Skeletal muscle satellite cell (primary cell): ENCODE measurements around the gene KLHL21.

Experiments
- H3K27me3 ChIP-seq: 2 replicates; pipeline ENCODE4 v1.7.0; 2013; ENCODE audit warnings: low read length; ENCODE audit not compliant: control insufficient read depth, insufficient read depth
- H3K36me3 ChIP-seq: 2 replicates; pipeline ENCODE4 v1.7.0; 2013; ENCODE audit warnings: mild to moderate bottlenecking, control low read depth, low read length; ENCODE audit not compliant: insufficient read depth
- H3K4me1 ChIP-seq: 2 replicates; pipeline ENCODE4 v1.7.0; 2013; ENCODE audit warnings: low read length; ENCODE audit not compliant: control insufficient read depth, insufficient read depth
- H3K4me2 ChIP-seq: 2 replicates; pipeline ENCODE4 v1.7.0; 2013; ENCODE audit warnings: mild to moderate bottlenecking, low read length
- H3K4me3 ChIP-seq: 2 replicates; pipeline ENCODE4 v1.7.0; 2013; ENCODE audit warnings: low read length
- H3K9ac ChIP-seq: 2 replicates; pipeline ENCODE4 v1.7.0; 2013; ENCODE audit warnings: mild to moderate bottlenecking, low read depth, low read length, moderate library complexity
- H3K9me3 ChIP-seq: replicated peaks from 2 replicates; pipeline ENCODE4 v1.7.0; 2013; ENCODE audit warnings: mild to moderate bottlenecking, control low read depth, low read length

Gene KLHL21

DNA sequence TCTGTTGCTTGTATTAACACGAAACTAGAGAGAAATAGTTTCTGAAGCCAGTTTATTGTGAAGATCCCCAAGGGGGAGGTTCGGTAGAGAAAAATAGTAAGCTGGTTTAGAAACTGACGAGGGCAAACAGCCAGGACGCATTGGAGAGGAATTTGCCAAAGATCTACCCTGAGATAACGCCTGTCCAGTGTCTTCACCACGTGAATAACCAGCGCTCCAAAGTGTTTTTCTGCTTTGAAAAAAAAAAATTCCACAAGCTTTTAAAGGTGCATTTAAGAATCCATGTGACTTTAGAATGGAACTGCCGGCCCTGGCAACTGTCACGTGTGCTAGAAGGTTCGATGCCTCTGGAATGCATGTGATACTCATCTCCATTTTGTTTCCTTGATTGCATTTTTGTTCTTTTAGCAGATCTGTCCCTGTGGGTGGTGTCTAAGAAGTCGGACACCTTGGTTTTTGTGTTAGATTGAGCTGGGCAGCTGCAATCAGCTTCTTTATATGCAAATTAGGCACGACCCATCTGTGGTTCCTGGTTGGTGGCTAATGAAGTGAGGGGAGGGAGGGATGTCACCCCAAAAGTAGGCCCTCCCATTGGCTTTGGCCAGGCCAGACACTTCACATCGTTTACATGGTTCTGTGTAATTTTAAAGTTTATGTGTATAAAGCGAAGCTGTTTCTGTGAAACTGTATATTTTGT is 20.7 kb upstream of the KLHL21 start:
- Histone ChIP-seq H3K9ac (no peak overlapping the region), H3K4me1 (peaks cover 18% of the 10 kb centered on the region), H3K36me3 (peaks cover 54% of the 10 kb centered on the region), H3K4me3 (no peak overlapping the region), H3K27me3 (no peaks in the 10 kb centered on the region), H3K9me3 (no peaks in the 10 kb centered on the region), H3K4me2 (no peak overlapping the region)

GRCh38 chr1:6622396-6623152 is 19.9 kb upstream of the KLHL21 start:
- H3K9me3 ChIP-seq, result no peaks in the 10 kb centered on the region
- H3K4me1 ChIP-seq, result peaks cover 11% of the 10 kb centered on the region
- peaks cover 52% of the 10 kb centered on the region for H3K36me3 ChIP-seq
- no peaks in the 10 kb centered on the region for H3K27me3 ChIP-seq
- H3K9ac ChIP-seq, result no peak overlapping the region
- no peak overlapping the region for H3K4me3 ChIP-seq
- H3K4me2 ChIP-seq, result no peak overlapping the region

GRCh38 chr1:6621429-6622391 is 19.0 kb upstream of the KLHL21 start:
- peaks cover 10% of the 10 kb centered on the region for H3K4me1 ChIP-seq
- peaks cover 49% of the 10 kb centered on the region for H3K36me3 ChIP-seq
- no peak overlapping the region for H3K4me2 ChIP-seq
- H3K9me3 ChIP-seq, result no peaks in the 10 kb centered on the region
- no peak overlapping the region for H3K9ac ChIP-seq
- no peaks in the 10 kb centered on the region for H3K27me3 ChIP-seq
- H3K4me3 ChIP-seq, result no peak overlapping the region

GRCh38 chr1:6619045-6619444 is 16.4 kb upstream of the KLHL21 start:
- H3K4me2 ChIP-seq, result no peak overlapping the region
- H3K9me3 ChIP-seq, result no peaks in the 10 kb centered on the region
- H3K9ac ChIP-seq, result no peak overlapping the region
- H3K27me3 ChIP-seq, result no peaks in the 10 kb centered on the region
- H3K36me3 ChIP-seq, result peaks cover 50% of the 10 kb centered on the region
- no peaks in the 10 kb centered on the region for H3K4me1 ChIP-seq
- no peak overlapping the region for H3K4me3 ChIP-seq

- Histone ChIP-seq H3K36me3 (peaks cover 15% of the 10 kb centered on the region), H3K9me3 (no peaks in the 10 kb centered on the region), H3K27me3 (no peaks in the 10 kb centered on the region), H3K4me1 (no peaks in the 10 kb centered on the region), H3K4me2 (peak overlapping the region; percentile 92), H3K4me3 (peak overlapping the region; percentile 95), H3K9ac (peak overlapping the region; percentile 84)
Measured at GRCh38 chr1:6614929-6615785, 12.5 kb upstream of the KLHL21 start.

- Histone ChIP-seq H3K9ac (peak overlapping the region; percentile 86), H3K27me3 (no peaks in the 10 kb centered on the region), H3K36me3 (peaks cover 7% of the 10 kb centered on the region), H3K4me2 (peak overlapping the region; percentile 76), H3K9me3 (no peaks in the 10 kb centered on the region), H3K4me1 (no peaks in the 10 kb centered on the region), H3K4me3 (peak overlapping the region; percentile 95)
Measured at GRCh38 chr1:6614019-6614928, 11.6 kb upstream of the KLHL21 start.

GRCh38 chr1:6613361-6614018 is 10.8 kb upstream of the KLHL21 start, which contains the start of gene PHF13:
PHF13 (plus strand) TSS chr1:6613731; CDS start chr1:6614067, 336 bp downstream.
- Histone ChIP-seq H3K9ac (peak within 1 kb of the TSS; percentile 86), H3K4me3 (peak within 1 kb of the TSS; percentile 95), H3K9me3 (no peaks in the 10 kb centered on the region), H3K4me2 (peak within 1 kb of the TSS; percentile 85), H3K27me3 (no peaks in the 10 kb centered on the region), H3K36me3 (peaks cover 7% of the 10 kb centered on the region), H3K4me1 (no peaks in the 10 kb centered on the region)

- H3K36me3 ChIP-seq, result peaks cover 7% of the 10 kb centered on the region
- peak overlapping the region; percentile 74 for H3K4me3 ChIP-seq
- H3K4me1 ChIP-seq, result no peaks in the 10 kb centered on the region
- no peaks in the 10 kb centered on the region for H3K27me3 ChIP-seq
- H3K9me3 ChIP-seq, result no peaks in the 10 kb centered on the region
- H3K4me2 ChIP-seq, result peak overlapping the region; percentile 85
- H3K9ac ChIP-seq, result peak overlapping the region; percentile 78
Measured at GRCh38 chr1:6612641-6613360, 10.1 kb upstream of the KLHL21 start.

GRCh38 chr1:6603915-6604558 is 1.4 kb upstream of the KLHL21 start:
- Histone ChIP-seq H3K4me3 (peak overlapping the region; percentile 80), H3K4me1 (peaks cover 29% of the 10 kb centered on the region), H3K36me3 (peaks cover 8% of the 10 kb centered on the region), H3K9me3 (no peaks in the 10 kb centered on the region), H3K27me3 (no peaks in the 10 kb centered on the region), H3K4me2 (peak overlapping the region; percentile 95), H3K9ac (peak overlapping the region; percentile 87)
